ENCODE data around the gene ST6GALNAC3. TPM values are rescaled to one million over a fixed set of nuclear protein-coding genes. Genes with fewer than 3 reads are reported as not detected.

Gene ST6GALNAC3
- total RNA-seq, 4 donors from 2014 or later: 5.9 to 29.8 (median 11.7) TPM

GRCh38 chr1:76073481-76073880 is 1.1 kb upstream of the ST6GALNAC3 start:
- TF ChIP-seq, protein P1, sequence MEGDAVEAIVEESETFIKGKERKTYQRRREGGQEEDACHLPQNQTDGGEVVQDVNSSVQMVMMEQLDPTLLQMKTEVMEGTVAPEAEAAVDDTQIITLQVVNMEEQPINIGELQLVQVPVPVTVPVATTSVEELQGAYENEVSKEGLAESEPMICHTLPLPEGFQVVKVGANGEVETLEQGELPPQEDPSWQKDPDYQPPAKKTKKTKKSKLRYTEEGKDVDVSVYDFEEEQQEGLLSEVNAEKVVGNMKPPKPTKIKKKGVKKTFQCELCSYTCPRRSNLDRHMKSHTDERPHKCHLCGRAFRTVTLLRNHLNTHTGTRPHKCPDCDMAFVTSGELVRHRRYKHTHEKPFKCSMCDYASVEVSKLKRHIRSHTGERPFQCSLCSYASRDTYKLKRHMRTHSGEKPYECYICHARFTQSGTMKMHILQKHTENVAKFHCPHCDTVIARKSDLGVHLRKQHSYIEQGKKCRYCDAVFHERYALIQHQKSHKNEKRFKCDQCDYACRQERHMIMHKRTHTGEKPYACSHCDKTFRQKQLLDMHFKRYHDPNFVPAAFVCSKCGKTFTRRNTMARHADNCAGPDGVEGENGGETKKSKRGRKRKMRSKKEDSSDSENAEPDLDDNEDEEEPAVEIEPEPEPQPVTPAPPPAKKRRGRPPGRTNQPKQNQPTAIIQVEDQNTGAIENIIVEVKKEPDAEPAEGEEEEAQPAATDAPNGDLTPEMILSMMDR (IDR thresholded peaks at IDR 0.05; ENCODE audit: low read depth): no peak

DNA sequence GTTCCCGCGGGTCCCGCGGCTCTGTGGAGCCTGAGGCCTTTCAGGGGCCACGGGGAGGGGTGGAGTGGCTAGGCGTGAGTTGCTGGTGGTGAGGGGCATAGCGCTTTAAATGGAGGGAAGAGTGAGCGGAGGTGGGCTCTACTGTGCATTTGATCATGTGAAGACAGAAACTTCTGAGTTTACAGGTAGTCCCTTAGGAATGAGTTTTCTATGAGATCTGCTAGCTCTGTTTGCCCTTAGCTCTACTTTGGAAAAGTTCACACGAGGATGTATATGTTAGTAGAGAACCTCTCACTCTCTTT is 593 bp downstream of the ST6GALNAC3 start:
- TF ChIP-seq, protein P1 (IDR thresholded peaks at IDR 0.05; ENCODE audit: low read depth): no peak

GRCh38 chr1:76075877-76076276 is 1.3 kb downstream of the ST6GALNAC3 start:
- TF ChIP-seq, protein P1 (IDR thresholded peaks at IDR 0.05; ENCODE audit: low read depth): no peak

DNA sequence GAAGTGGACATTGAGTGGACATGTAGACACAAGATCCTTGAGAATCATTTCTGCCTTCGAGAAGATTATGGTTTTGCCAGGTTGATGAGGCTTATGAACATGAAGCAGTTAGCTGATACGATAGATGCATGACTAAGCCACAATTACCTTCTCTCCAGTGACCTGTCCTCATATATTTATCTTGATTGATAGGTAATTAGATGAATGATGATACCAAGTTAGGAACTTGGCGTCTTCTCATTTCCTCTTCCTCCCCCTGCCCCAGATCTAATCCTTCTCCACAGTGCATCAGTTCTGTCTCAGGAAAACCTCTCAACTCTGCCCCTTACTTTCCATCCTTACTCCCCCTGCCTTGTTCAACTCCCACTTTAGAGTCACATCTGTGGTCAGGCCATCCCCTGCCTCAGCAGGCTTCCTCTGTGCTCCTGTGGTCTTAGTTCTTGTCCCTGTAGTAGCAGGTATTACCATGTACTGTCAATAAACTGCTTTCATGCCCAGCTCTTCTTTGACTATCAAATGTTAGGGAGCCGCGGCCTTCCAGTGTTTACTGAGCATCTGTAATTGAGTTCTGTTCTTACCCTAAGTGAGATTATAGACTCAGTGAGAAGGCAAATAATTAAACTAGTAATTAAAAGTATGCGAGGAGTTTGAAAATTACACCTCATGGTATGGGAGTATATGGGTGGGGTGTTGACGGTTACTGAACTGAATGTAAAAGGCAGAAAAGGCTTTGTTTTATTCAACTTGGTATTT is 5.1 kb downstream of the ST6GALNAC3 start:
- TF ChIP-seq, protein P1 (IDR thresholded peaks at IDR 0.05; ENCODE audit: low read depth): no peak

DNA sequence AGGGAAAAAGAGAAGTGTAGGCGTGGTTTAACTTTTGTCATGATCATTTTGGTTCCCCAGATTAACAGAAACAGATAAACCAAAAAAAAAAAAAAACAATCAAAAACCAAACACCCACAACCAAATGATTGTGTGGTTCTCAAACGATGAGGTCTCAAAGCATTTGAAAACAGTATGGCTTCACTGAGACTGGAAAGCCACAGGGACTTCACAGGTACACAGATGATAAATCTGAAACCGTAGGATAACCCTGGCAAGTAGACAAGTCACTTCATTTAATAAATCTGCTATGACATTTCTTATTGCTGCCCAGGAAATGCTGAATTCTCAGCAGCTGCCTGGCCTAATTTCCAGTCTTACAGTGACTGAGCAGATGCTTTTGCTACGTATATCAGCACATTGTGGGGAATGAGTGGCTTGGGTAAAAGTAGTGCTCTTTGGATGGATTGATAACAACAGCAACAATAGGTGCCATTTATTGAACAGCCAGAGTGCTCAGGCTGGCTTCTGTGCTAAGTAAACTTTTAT is 6.1 kb downstream of the ST6GALNAC3 start:
- TF ChIP-seq, protein P1 (IDR thresholded peaks at IDR 0.05; ENCODE audit: low read depth): no peak

DNA sequence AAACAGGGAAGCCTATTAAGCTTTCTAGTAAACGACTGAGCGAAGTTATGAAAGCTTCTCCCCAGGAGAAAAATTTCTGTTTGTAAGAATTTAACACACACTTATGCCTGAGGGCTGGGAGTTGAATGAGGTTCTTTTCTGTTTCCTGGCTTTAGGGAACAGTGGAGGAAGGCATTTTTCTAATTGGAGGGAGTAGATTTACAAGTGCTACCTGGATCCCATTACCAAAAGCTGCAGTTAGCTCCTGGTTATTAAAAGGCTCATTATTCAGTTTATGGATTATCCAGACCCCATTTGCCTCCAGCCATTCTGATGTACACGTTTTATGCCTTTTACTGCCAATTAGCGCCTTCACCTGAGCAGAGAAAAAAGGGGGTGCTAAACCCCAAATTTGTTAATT is 7.5 kb downstream of the ST6GALNAC3 start:
- TF ChIP-seq, protein P1 (IDR thresholded peaks at IDR 0.05; ENCODE audit: low read depth): no peak

GRCh38 chr1:76083189-76083588 is 8.6 kb downstream of the ST6GALNAC3 start:
- TF ChIP-seq, protein P1 (IDR thresholded peaks at IDR 0.05; ENCODE audit: low read depth): no peak

All from subcutaneous adipose tissue (tissue), 4 donors.